Left cardiac atrium (tissue), 4 donors: ENCODE measurements around the gene SFMBT2. TPM values are rescaled to one million over a fixed set of nuclear protein-coding genes. Genes with fewer than 3 reads are reported as not detected.

ENCODE experiments used
- ATAC-seq, 2 donors: fragments of 200-7000 bp; cut with Tn5 transposase; one replicate each; pipeline ENCODE4 v1.9.1; 2020; ENCODE audit warnings: mild to moderate bottlenecking in 2 of 2, moderate library complexity in 2 of 2
- DNase-seq: peaks from one replicate; pipeline ENCODE4 v3.0.0-alpha.2; 2020
- intact Hi-C, 2 donors: fragments of 100-400 bp; cut with DNase I; formaldehyde crosslinking; loops; one replicate each; pipeline versions ENCODE4 v1.14.1 to v1.15.1; 2022 to 2023
- long read RNA-seq: library from polyadenylated mRNA; unstranded; transcript quantifications from one replicate; pipeline ENCODE4 v2.0.0, GENCODE V29; 2021
- total RNA-seq, 2 donors: library from RNA; stranded (reverse); fragmentation: NEBNext Ultra II Directional; extraction: Animal tissue kit (Norgen Biotek cat#: 25700); gene quantifications; one replicate each; pipeline ENCODE4 v1.2.1, GENCODE V29; 2021
- donor health status: DM: no; HTN: yes; CAD: no.
- donor health status: DM: no; HTN: yes; CAD: no; lungs with severe emphysema.
- donor health status: DM: yes; HTN: yes; CAD: no.
- donor health status: Dilated cardiomyopathy.

SFMBT2 gene
- total RNA-seq: 10 to 100 TPM in 1 of 2 donors, 1 to 10 TPM in 1; 9.9 to 11.4 TPM
- long read RNA-seq, partial matches to known transcripts: 0 of 4 reads
- long read RNA-seq, other reads (novel, unspliced or antisense): 4 of 4 reads

DNA sequence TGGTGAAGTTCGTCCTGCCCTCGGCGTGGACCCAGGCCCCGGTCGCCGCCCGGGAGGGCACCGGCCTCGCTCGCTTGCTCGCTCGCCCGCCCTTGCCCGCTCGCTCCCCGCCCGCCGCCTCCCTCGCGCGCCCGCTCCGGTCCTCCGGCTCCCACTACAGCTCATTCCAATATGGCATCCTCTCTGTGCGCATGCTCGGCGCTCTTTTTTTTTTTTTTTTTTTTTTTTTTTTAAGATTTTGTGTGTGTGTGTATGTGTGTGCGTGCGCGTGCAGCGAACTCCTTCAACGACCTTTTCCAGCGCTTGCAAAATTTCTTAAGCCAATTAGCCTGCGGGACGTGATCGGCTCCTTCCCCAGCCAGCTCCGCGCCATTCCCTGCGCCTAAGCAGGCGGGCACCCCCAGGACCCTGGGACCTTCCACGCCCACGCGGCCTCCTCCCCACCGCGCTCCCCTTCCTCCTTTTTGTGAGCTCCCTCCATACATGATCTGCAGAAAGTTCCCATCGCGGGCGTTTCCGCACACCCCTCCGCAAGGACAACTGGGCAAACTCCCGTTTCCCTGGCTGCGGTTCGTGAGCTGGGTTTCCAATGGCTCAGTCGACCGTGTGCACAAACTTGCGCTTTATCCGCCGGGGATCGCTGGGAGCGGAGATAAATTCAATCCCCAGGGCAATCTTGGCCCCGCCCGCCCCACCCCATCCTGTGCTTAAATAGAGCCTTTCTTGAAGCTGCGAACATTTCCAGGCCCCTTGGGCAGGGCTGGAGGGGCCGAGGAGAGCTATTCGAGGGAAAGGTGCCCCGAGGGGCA lies at the start of gene SFMBT2:
Gene SFMBT2, minus strand, starts transcription at position 173 of the 809 bp plus-strand sequence. CDS start 29,136 bp downstream, outside the sequence.
- intact Hi-C loops: loop anchor here in 1 of 2 donors (5.0 to 10.0 kb wide), 3 partner anchors 204 to 736 kb away; no protein-coding TSS in a partner anchor
- peak; percentile 65 for DNase-seq
- peak; percentile 67 to 79 for ATAC-seq

DNA sequence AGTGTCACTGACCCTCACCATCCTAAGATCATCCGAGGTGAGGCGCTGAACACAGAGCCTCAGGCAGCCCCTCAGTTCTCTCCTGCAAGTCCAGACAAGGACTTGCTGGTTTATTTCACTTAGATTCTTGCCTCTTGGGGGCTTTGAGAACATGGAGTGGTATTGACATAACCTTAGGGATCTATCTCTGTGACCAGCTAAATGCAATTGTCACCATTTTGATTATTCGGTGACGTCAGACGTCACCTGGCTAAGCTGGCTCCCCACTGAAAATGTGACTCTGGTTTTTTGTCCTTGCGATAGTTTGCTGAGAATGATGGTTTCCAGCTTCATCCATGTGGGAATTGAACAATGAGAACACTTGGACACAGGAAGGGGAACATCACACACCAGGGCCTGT lies 49.2 kb upstream of the SFMBT2 start:
- no peak for DNase-seq
- no peak for ATAC-seq
- intact Hi-C loops: no loop called here

DNA sequence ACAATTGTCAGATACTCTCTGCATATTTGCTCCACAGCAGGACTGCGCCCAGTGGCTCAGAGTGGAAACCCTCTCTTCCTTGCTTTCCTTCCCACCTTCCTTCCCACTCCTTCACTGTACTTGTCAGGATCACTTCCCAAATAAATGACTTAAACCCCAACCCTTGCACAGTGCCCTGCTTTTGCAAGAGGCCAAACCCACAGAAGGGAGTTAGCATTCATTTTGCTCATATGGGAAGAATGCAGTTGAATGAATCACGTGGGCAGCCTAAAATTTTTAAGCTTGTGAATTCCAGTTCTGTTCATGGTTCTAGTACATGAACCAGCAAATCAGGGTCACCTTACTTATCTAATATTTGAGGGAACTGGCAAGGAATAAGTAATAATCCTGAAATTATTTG lies 47.7 kb upstream of the SFMBT2 start:
- intact Hi-C loops: no loop called here
- no peak for DNase-seq
- peak in 1 of 2 donors; percentile 46 for ATAC-seq

- no peak for DNase-seq
- intact Hi-C loops: no loop called here
- ATAC-seq: peak in 1 of 2 donors; percentile 79
Measured at GRCh38 chr10:7457478-7458316, 46.9 kb upstream of the SFMBT2 start.

- ATAC-seq: no peak
- intact Hi-C loops: no loop called here
- DNase-seq: no peak
Measured at GRCh38 chr10:7449063-7449695, 38.3 kb upstream of the SFMBT2 start.

DNA sequence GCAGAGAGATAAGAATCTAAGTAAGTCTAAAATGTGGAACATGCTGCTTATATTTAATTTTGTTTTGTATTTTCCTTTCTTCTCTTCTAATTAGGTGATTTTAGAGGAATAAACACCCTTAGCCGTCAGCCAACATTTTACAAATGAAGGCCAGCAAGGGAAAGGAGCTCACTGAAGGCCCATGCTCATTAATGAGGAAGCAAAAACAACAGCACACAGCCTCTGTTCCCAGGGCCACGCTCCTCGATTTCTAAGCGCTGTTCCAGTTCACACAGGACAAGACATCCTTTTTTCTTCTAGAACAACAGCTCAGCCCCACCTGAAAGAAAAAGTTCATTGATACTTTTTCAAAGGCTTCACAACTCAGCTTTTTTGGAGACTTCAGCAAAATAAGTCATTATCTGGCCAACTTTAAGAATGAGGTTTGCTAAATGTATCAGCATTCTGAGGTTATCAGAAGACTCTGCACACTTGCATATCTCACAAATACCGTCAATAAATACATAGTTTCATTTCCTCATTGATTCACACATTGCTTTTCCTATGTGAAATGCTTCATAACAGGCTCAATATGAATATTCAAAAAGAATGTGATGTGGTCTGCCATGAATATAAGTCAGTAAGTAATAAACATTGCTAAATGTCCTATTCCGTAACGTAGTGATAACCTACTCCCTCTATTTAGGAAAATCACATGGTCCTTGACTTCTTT lies 34.8 kb upstream of the SFMBT2 start:
- DNase-seq (no peak), ATAC-seq (no peak)
- intact Hi-C loops: no loop called here

- DNase-seq (no peak), ATAC-seq (peak in 1 of 2 donors; percentile 29)
- intact Hi-C loops: no loop called here
Measured at GRCh38 chr10:7444551-7445121, 33.8 kb upstream of the SFMBT2 start.

- ATAC-seq (no peak), DNase-seq (no peak)
- intact Hi-C loops: no loop called here
Measured at GRCh38 chr10:7443036-7443435, 32.2 kb upstream of the SFMBT2 start.

DNA sequence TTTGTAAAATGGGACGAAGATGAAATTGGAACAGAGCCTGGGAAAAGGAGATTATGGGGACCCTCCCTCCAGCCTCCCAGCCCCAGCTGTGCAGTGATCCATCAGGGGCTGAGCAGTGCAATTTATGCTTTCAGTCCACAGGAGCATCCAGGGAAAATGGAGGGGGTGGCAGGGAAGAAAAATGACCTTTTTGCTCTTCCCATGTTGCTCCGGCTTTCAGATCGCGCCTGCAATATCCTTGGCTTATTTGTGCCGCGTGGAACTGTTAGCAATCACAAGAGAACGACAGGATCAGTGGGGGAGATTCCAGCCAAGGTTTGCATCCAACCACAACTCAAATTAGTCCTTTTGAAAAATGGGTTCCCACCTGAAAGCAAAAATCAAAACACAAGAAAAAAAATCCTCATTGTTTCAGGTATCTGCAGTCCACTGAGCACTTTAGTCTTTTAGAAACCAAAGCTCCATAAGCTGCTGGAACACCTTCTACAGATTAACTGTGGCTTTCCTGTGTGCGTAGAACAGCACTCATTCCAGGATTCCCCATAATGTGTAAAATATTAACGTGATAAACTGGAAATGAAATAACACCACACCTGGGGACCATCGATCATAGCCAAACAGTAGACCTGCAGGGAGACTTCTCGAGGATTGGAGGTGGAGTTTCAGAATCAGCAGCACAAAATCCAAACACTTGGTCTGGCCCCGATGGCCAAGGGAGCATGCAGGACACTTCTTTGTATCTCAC lies 30.7 kb upstream of the SFMBT2 start:
- intact Hi-C loops: no loop called here
- ATAC-seq: no peak

DNA sequence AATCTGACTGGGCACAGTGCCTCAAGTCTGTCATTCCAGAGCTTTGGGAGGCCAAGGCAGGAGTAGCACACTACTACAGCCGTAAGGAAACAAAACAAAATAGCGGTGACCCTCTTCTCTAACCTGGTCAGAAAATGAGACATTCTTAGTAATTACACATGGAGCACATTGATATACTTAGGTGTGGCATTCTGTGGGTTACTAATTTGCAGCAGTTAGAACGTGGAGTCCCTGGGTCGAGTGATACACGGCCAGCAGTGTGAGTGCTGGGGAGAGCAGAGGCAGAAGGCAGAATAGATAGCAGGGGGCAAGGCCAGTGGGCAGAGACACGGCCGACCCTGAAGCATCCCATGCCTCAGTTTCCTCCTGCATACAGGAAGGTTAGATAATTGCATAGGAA lies 28.9 kb upstream of the SFMBT2 start:
- DNase-seq (no peak), ATAC-seq (no peak)
- intact Hi-C loops: no loop called here

More for the DNA sequence above, 30.7 kb upstream of the SFMBT2 start:
- no peak for DNase-seq

DNA sequence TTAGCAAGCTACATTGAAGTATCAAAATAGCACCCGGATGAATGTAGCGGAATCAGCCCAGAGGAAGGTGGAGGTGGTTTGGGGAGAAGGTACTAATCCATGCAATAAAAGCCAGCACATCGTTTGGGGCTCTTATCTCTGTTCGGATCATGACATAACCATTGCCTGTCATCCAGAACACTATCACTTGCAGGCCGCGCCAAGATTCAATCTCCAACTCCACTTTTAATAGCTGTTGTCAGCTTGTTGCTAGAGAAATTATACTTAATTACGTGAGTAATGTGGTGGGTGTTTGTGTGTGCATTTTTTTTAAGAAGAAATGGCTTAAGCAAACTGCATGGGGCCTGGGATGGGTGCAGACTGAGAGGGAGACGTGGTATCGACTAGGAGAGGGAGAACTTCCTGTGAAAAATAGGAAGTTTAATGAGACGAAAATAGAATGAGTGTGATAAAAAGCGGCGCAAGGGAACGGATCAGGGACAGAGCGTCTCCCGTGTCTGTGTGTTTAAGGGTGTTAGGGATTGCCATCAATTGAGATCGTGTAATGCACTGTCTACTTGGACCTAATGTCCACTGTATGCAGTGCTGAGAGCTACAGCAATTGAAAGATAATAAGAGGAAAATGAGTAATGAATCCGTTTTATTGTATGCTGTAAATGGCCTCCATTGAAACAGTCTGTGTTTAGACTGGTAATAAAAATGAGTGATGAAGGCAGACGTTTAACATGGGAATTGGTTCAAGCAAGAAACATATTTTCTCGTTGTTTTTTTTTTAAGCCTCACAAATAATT lies 27.6 kb upstream of the SFMBT2 start:
- DNase-seq: no peak
- intact Hi-C loops: no loop called here
- ATAC-seq: no peak

DNA sequence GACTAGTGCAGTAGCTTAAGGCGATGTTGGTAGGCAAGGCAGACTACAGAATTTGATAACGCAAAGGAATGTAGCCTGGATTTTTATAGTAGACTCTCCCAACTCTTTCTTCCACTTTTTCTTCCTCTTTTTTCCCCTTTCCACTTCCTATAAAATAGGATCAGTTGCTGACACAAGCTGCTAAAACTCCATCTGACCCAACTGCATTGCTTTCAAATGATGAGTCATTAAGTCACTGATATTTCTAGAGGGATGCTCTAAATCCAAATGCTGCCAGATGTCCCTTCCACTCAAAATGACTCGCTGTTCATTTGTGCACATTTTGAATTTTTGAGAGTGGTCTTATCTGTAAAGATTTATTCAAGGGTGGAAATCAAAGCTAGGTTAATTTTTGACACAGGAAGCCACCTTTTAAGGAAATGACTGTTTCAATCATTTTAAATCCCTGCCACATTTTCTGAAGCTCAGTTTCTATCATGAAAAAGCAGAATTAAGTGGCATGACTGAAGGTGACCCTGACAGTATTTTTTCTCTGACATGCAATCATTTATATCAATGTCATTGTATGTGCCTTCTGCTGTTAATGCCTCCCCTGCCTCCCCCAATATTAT lies 25.8 kb upstream of the SFMBT2 start:
- DNase-seq (no peak), ATAC-seq (peak in 1 of 2 donors; percentile 42)
- intact Hi-C loops: no loop called here

- ATAC-seq (no peak), DNase-seq (no peak)
- intact Hi-C loops: no loop called here
Measured at GRCh38 chr10:7435674-7436073, 24.8 kb upstream of the SFMBT2 start.

DNA sequence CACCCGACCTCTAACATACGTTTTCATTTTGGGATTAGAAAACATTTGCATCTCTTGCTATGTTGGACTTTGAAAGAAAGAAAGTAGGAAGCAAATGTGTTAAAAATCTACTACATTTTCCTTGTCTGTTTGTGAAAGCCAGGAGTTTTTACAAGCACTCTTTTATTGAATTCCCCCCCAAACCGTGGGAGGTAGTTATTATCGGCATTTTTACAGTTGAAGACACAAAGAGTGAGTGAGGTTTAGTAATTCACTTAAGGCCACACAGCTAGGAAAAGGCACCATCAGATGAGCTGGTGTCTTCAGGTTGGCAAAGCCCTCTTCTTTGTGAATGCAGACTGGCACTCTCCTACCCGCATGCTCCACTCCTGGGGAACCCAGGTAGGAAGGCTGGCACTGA lies 23.5 kb upstream of the SFMBT2 start:
- intact Hi-C loops: no loop called here
- DNase-seq (no peak), ATAC-seq (no peak)

- intact Hi-C loops: no loop called here
- ATAC-seq (no peak), DNase-seq (no peak)
Measured at GRCh38 chr10:7433861-7434260, 23.0 kb upstream of the SFMBT2 start.

- ATAC-seq (no peak), DNase-seq (no peak)
- intact Hi-C loops: no loop called here
Measured at GRCh38 chr10:7432884-7433726, 22.3 kb upstream of the SFMBT2 start.
